HepG2 (cell line): ENCODE measurements around the gene FERMT2. TPM values are rescaled to one million over a fixed set of nuclear protein-coding genes. Genes with fewer than 3 reads are reported as not detected.

ENCODE experiments used
- ATAC-seq: fragments of 200-7000 bp; cut with Tn5 transposase; 3 replicates; pipeline ENCODE4 v1.9.1; 2020; ENCODE audit warnings: mild to moderate bottlenecking, moderate library complexity
- BruUV-seq: library from RNA; stranded (reverse); fragments of 400-500 nt; replicated peaks from 2 replicates; lab custom pipeline; 2021; lab: Mats Ljungman, UMichigan
- CTCF ChIA-PET: fragments of 300-600 bp; formaldehyde crosslinking; extraction: SDS; loops from one replicate; lab custom pipeline; 2021; ENCODE audit warnings: low total read pairs, inconsistent platforms, low intra/inter-chr PET ratio; lab: Yijun Ruan, JAX
- POLR2A ChIA-PET: fragments of 350-600 bp; sonication (Branson Sonifier 250); formaldehyde crosslinking; loops from one replicate; lab custom pipeline; 2020; ENCODE audit warnings: antibody characterized with exemption, inconsistent platforms; lab: Yijun Ruan, JAX
- DNase-seq: peaks from one replicate; pipeline ENCODE4 v3.0.0-alpha.2; 2015; ENCODE audit warnings: low spot score
- FAIRE-seq: peaks from 3 replicates; lab custom pipeline; 2011; peaks lifted over from hg19 to GRCh38; lab: Jason Lieb, UNC
- H2AFZ ChIP-seq: one replicate; pipeline ENCODE4 v1.6.1; 2011; ENCODE audit warnings: low read length, inconsistent platforms
- H3K27ac ChIP-seq: fragments of 300-600 bp; 3 replicates; pipeline ENCODE4 v1.8.0; 2011; ENCODE audit warnings: mixed run types, mild to moderate bottlenecking, mixed read lengths, low read length, inconsistent platforms; ENCODE audit not compliant: insufficient read depth; ENCODE audit errors: extremely low read length
- H3K27me3 ChIP-seq, 2 experiments: fragments of 200-600 bp in 1 of 2; 2 replicates in 1 of 2; 3 replicates in 1 of 2; pipeline versions ENCODE4 v1.6.0 to v1.8.0; 2011; ENCODE audit warnings: low read length in 2 of 2, mild to moderate bottlenecking in 2 of 2, moderate library complexity in 2 of 2, inconsistent platforms in 1 of 2; ENCODE audit not compliant: insufficient read depth in 2 of 2, control insufficient read depth in 1 of 2
- H3K36me3 ChIP-seq, 2 experiments: fragments of 200-600 bp in 1 of 2; replicated peaks in 1 of 2; 2 replicates in 1 of 2; 3 replicates in 1 of 2; pipeline versions ENCODE4 v1.5.1 to v1.8.0; 2011; ENCODE audit warnings: low read length in 2 of 2, inconsistent platforms in 1 of 2; ENCODE audit not compliant: insufficient read depth in 2 of 2, control insufficient read depth in 1 of 2
- H3K4me1 ChIP-seq: 2 replicates; pipeline ENCODE4 v1.5.1; 2012; ENCODE audit warnings: low read length, inconsistent platforms; ENCODE audit not compliant: insufficient read depth
- H3K4me2 ChIP-seq: 2 replicates; pipeline ENCODE4 v1.6.0; 2011; ENCODE audit warnings: low read depth, low read length, inconsistent platforms
- H3K4me3 ChIP-seq, 3 experiments: fragments of 200-600 bp in 1 of 3; sonication (generic), shearing (Covaris generic) in 1 of 3; replicated peaks in 1 of 3; 2 replicates each; pipeline ENCODE4 v1.5.1; 2011 to 2016; ENCODE audit warnings: low read length in 3 of 3, inconsistent platforms in 2 of 3, low read depth in 2 of 3, mild to moderate bottlenecking in 2 of 3, control low read depth in 1 of 3, mixed read lengths in 1 of 3; ENCODE audit not compliant: insufficient read depth in 1 of 3
- H3K79me2 ChIP-seq: one replicate; pipeline ENCODE4 v1.6.1; 2011; ENCODE audit warnings: low read length, inconsistent platforms; ENCODE audit not compliant: insufficient read depth
- H3K9ac ChIP-seq: 2 replicates; pipeline ENCODE4 v1.6.0; 2011; ENCODE audit warnings: mild to moderate bottlenecking, low read depth, low read length, inconsistent platforms; ENCODE audit not compliant: insufficient read depth
- H3K9me3 ChIP-seq: 2 replicates; pipeline ENCODE4 v1.5.1; 2012; ENCODE audit warnings: mild to moderate bottlenecking, low read length
- H4K20me1 ChIP-seq: 2 replicates; pipeline ENCODE4 v1.6.0; 2011; ENCODE audit warnings: inconsistent platforms, mild to moderate bottlenecking, low read length, moderate library complexity; ENCODE audit not compliant: insufficient read depth
- MTF2 ChIP-seq: sonication (generic); formaldehyde crosslinking; IDR thresholded peaks from 2 replicates; pipeline ENCODE4 v1.5.0; 2020; ENCODE audit warnings: missing genetic modification reagents, borderline replicate concordance
- NR2F6 ChIP-seq, 2 experiments: IDR thresholded peaks; 2 replicates each; pipeline ENCODE4 v1.6.1; 2016; ENCODE audit warnings: antibody characterized with exemption in 1 of 2, mild to moderate bottlenecking in 1 of 2
- ZNF512 ChIP-seq: sonication (generic); formaldehyde crosslinking; IDR thresholded peaks from 2 replicates; pipeline ENCODE4 v1.4.0; 2020; ENCODE audit warnings: mild to moderate bottlenecking, missing genetic modification reagents
- WGBS: methylation state at CpG from one replicate; pipeline ENCODE4 v1.1.6; 2017; ENCODE audit warnings: low lambda C conversion rate; 5-methylcytosine and 5-hydroxymethylcytosine counted together
- in situ Hi-C: cut with HindIII; loops from 2 replicates; pipeline ENCODE4 v1.10.0; 2017; ENCODE audit warnings: low pct_unique_long_range_greater_than_20kb; ENCODE audit not compliant: extremely low pct_ligation_motif_present
- intact Hi-C: fragments of 100-400 bp; cut with micrococcal nuclease; formaldehyde crosslinking; loops from one replicate; pipeline ENCODE4 v1.10.0; 2022; ENCODE audit not compliant: unreplicated experiment
- polyA plus RNA-seq, 8 experiments: library from polyadenylated mRNA; depleted of rRNA in 3 of 8; stranded (reverse) in 7 of 8; unstranded in 1 of 8; fragments of >200 nt; fragmentation: Illumina TruSeq in 4 of 8; extraction: Trizol in 4 of 8; gene quantifications; 2 replicates each; pipeline versions ENCODE4 v1.2.1 to v1.2.3, GENCODE V29; 2011 to 2016; ENCODE audit warnings: low read depth in 4 of 8, missing spikeins in 1 of 8, mixed read lengths in 1 of 8; ENCODE audit not compliant: insufficient read depth in 1 of 8
- total RNA-seq, 5 experiments: library from RNA; depleted of rRNA; stranded (reverse); fragments of >200 nt; fragmentation: Illumina TruSeq; extraction: Trizol; gene quantifications; 2 replicates each; pipeline ENCODE4 v1.2.3, GENCODE V29; 2016; ENCODE audit warnings: low read depth in 1 of 5
- TF ChIP-seq, protein P1 (sequence below): sonication (generic); formaldehyde crosslinking; IDR thresholded peaks from 2 replicates; pipeline ENCODE4 v1.8.1; 2023; ENCODE audit warnings: missing genetic modification reagents, mild to moderate bottlenecking, borderline replicate concordance

Gene FERMT2
- total and polyA plus RNA-seq, 2 of the 13 experiments (the other 11 are each of a cell fraction or from before 2014, with no cell fraction given): 36.2 to 60.4 TPM

DNA sequence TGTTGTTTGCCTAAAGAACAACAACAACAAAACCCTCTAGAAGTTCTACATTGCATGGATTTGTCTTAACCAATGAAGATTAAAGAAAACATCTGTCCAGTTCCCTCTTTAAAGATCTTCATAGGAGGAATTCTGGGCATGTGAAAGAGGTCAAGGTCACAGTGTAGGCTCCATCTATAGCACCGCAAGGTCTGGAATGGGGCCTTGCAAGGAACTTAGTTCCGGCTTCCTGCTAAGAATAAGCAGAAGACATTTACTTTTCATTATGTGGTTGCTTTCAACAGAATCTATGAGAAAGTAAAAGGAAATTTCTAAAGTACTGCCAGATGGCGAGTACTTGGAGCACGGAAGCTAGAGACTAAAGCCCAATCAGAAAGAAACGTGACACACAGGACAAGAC is 102.2 kb downstream of the FERMT2 start:
- FAIRE-seq (no peak), DNase-seq (no peak), ATAC-seq (no peak)
- no peak overlapping the region for H2AFZ ChIP-seq
- no peaks in the 10 kb centered on the region for H3K27me3 ChIP-seq
- 67% methylated on average over 4 of the region's 5 CpGs for WGBS
- no peaks in the 10 kb centered on the region for H3K9me3 ChIP-seq
- POLR2A ChIA-PET: no interaction called here
- no peak overlapping the region for H3K9ac ChIP-seq
- in situ Hi-C loops (no loop called here), intact Hi-C loops (no loop called here)
- no peaks in the 10 kb centered on the region for H4K20me1 ChIP-seq
- H3K27ac ChIP-seq: no peak overlapping the region
- no peak overlapping the region for H3K4me2 ChIP-seq
- CTCF ChIA-PET: no interaction called here
- BruUV-seq: no TSS peak
- H3K4me3 ChIP-seq: no peak overlapping the region
- peak; percentile 69 for TF ChIP-seq NR2F6 (IDR thresholded peaks at IDR 0.05)
- TF ChIP-seq NR2F6 (CRISPR knock-in tag; IDR thresholded peaks at IDR 0.05): peak; percentile 51; the same call in 1 of the 2 replicates
- TF ChIP-seq, protein P1, sequence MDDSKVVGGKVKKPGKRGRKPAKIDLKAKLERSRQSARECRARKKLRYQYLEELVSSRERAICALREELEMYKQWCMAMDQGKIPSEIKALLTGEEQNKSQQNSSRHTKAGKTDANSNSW: no peak
- H3K79me2 ChIP-seq: no peaks in the 10 kb centered on the region
- H3K36me3 ChIP-seq: no peaks in the 10 kb centered on the region
- peaks cover 82% of the 10 kb centered on the region for H3K4me1 ChIP-seq

GRCh38 chr14:52846591-52846990 is 104.3 kb downstream of the FERMT2 start:
- Histone ChIP-seq H3K27ac (no peak overlapping the region), H3K36me3 (no peaks in the 10 kb centered on the region), H2AFZ (no peak overlapping the region), H3K79me2 (no peaks in the 10 kb centered on the region), H3K27me3 (no peaks in the 10 kb centered on the region), H3K9me3 (no peaks in the 10 kb centered on the region), H3K9ac (no peak overlapping the region), H3K4me2 (no peak overlapping the region), H3K4me3 (no peak overlapping the region), H4K20me1 (no peaks in the 10 kb centered on the region), H3K4me1 (peaks cover 80% of the 10 kb centered on the region)
- CTCF ChIA-PET: interaction anchor here (0.6 kb wide), 1 partner anchor 205 kb away, joined by 3 read pairs; no protein-coding TSS in a partner anchor
- no TSS peak for BruUV-seq
- DNase-seq (no peak), FAIRE-seq (no peak), ATAC-seq (no peak)
- 74% methylated on average over 5 of the region's 5 CpGs for WGBS
- TF ChIP-seq MTF2 (CRISPR knock-in tag): no peak
- TF ChIP-seq ZNF512: 0 out of 2 replicates have a peak, but pooled peaks have one; percentile 9
- intact Hi-C loops: no loop called here
- POLR2A ChIA-PET: interaction anchor here (0.5 kb wide), 1 partner anchor 79 kb away, joined by 4 read pairs; no protein-coding TSS in a partner anchor
- in situ Hi-C loops: no loop called here
